H9 (cell line): ENCODE measurements around the gene LMTK2. TPM values are rescaled to one million over a fixed set of nuclear protein-coding genes. Genes with fewer than 3 reads are reported as not detected.

ENCODE experiments used
- DNase-seq: peaks from one replicate; pipeline ENCODE4 v3.0.0-alpha.2; 2017
- H2AFZ ChIP-seq: one replicate; pipeline ENCODE4 v1.6.1; 2013; ENCODE audit warnings: mild to moderate bottlenecking, low read length, control low read depth, moderate library complexity
- H2AK5ac ChIP-seq: 2 replicates; pipeline ENCODE4 v1.6.1; 2013; ENCODE audit warnings: low read length, control low read depth, mixed read lengths; ENCODE audit not compliant: insufficient read length
- H2BK120ac ChIP-seq: one replicate; pipeline ENCODE4 v1.6.1; 2013; ENCODE audit warnings: low read depth, mild to moderate bottlenecking, low read length, control low read depth, inconsistent platforms; ENCODE audit not compliant: poor library complexity, severe bottlenecking
- H2BK12ac ChIP-seq: 2 replicates; pipeline ENCODE4 v1.6.1; 2013; ENCODE audit warnings: low read length, control low read depth, mixed read lengths, low read depth; ENCODE audit not compliant: insufficient read length
- H2BK15ac ChIP-seq: 2 replicates; pipeline ENCODE4 v1.6.1; 2013; ENCODE audit warnings: low read depth, low read length, control low read depth
- H2BK20ac ChIP-seq: one replicate; pipeline ENCODE4 v1.6.1; 2013; ENCODE audit warnings: low read depth, mild to moderate bottlenecking, low read length, control low read depth, inconsistent platforms; ENCODE audit not compliant: poor library complexity, severe bottlenecking
- H2BK5ac ChIP-seq: 2 replicates; pipeline ENCODE4 v1.6.1; 2013; ENCODE audit warnings: low read length, control low read depth, mixed read lengths; ENCODE audit not compliant: insufficient read length
- H3K14ac ChIP-seq: 2 replicates; pipeline ENCODE4 v1.6.1; 2013; ENCODE audit warnings: low read length, control low read depth; ENCODE audit not compliant: insufficient read depth
- H3K18ac ChIP-seq: 2 replicates; pipeline ENCODE4 v1.6.1; 2013; ENCODE audit warnings: low read depth, mild to moderate bottlenecking, mixed read lengths, low read length, control low read depth; ENCODE audit not compliant: insufficient read length
- H3K23ac ChIP-seq: 2 replicates; pipeline ENCODE4 v1.6.1; 2013; ENCODE audit warnings: low read length, control low read depth, mixed read lengths, low read depth; ENCODE audit not compliant: insufficient read length
- H3K23me2 ChIP-seq: 2 replicates; pipeline ENCODE4 v1.6.1; 2013; ENCODE audit warnings: low read depth, mild to moderate bottlenecking, mixed read lengths, low read length, control low read depth; ENCODE audit not compliant: insufficient read length, poor library complexity, severe bottlenecking
- H3K27ac ChIP-seq: 2 replicates; pipeline ENCODE4 v1.5.1; 2013; ENCODE audit warnings: low read length, control low read depth, mixed read lengths, low read depth; ENCODE audit not compliant: insufficient read length
- H3K27me3 ChIP-seq: 2 replicates; pipeline ENCODE4 v1.6.1; 2013; ENCODE audit warnings: low read length, control low read depth, inconsistent platforms; ENCODE audit not compliant: insufficient read depth
- H3K4ac ChIP-seq: 2 replicates; pipeline ENCODE4 v1.6.1; 2013; ENCODE audit warnings: low read depth, mild to moderate bottlenecking, control low read depth, inconsistent platforms, low read length, moderate library complexity
- H3K4me1 ChIP-seq: 2 replicates; pipeline ENCODE4 v1.6.1; 2013; ENCODE audit warnings: low read length, control low read depth, inconsistent platforms; ENCODE audit not compliant: insufficient read depth
- H3K4me2 ChIP-seq: 2 replicates; pipeline ENCODE4 v1.6.1; 2013; ENCODE audit warnings: low read length, control low read depth, mixed read lengths; ENCODE audit not compliant: insufficient read length, insufficient read depth
- H3K56ac ChIP-seq: 2 replicates; pipeline ENCODE4 v1.6.1; 2013; ENCODE audit warnings: low read depth, mild to moderate bottlenecking, mixed read lengths, low read length, control low read depth; ENCODE audit not compliant: insufficient read length
- H3K79me1 ChIP-seq: 2 replicates; pipeline ENCODE4 v1.6.1; 2013; ENCODE audit warnings: low read depth, mild to moderate bottlenecking, moderate library complexity, low read length, control low read depth, inconsistent platforms; ENCODE audit not compliant: insufficient read depth, poor library complexity, severe bottlenecking
- H3K79me2 ChIP-seq: 2 replicates; pipeline ENCODE4 v1.6.1; 2013; ENCODE audit warnings: low read length, control low read depth, inconsistent platforms; ENCODE audit not compliant: insufficient read depth
- H3K9ac ChIP-seq: 2 replicates; pipeline ENCODE4 v1.6.1; 2013; ENCODE audit warnings: low read length, control low read depth, mixed read lengths; ENCODE audit not compliant: insufficient read length; ENCODE audit errors: extremely low read depth
- H3K9me3 ChIP-seq: one replicate; pipeline ENCODE4 v1.6.1; 2013; ENCODE audit warnings: low read depth, low read length, inconsistent platforms; ENCODE audit not compliant: control insufficient read depth
- H3T11ph ChIP-seq: one replicate; pipeline ENCODE4 v1.6.1; 2013; ENCODE audit warnings: mild to moderate bottlenecking, low read length, control low read depth, inconsistent platforms
- H4K20me1 ChIP-seq: one replicate; pipeline ENCODE4 v1.6.1; 2013; ENCODE audit not compliant: control insufficient read depth, insufficient read length, insufficient read depth
- H4K5ac ChIP-seq: 2 replicates; pipeline ENCODE4 v1.6.1; 2013; ENCODE audit warnings: low read depth, mild to moderate bottlenecking, mixed read lengths, low read length, control low read depth; ENCODE audit not compliant: insufficient read length
- H4K8ac ChIP-seq: replicated peaks from 2 replicates; pipeline ENCODE4 v1.6.1; 2013; ENCODE audit warnings: low read length, control low read depth, mixed read lengths, low read depth; ENCODE audit not compliant: insufficient read length
- H4K91ac ChIP-seq: 2 replicates; pipeline ENCODE4 v1.6.1; 2013; ENCODE audit warnings: low read depth, mild to moderate bottlenecking, moderate library complexity, mixed read lengths, low read length, control low read depth; ENCODE audit not compliant: insufficient read length
- H3K27ac Mint-ChIP-seq, 3 experiments: 2 replicates in 2 of 3; 3 replicates in 1 of 3; pipeline ENCODE4 v1.8.0; 2020 to 2021; ENCODE audit warnings: mixed read lengths in 3 of 3, mild to moderate bottlenecking in 1 of 3, moderate library complexity in 1 of 3
- H3K27me3 Mint-ChIP-seq: 2 replicates; pipeline ENCODE4 v1.8.0; 2021; ENCODE audit warnings: low read depth, mild to moderate bottlenecking, moderate library complexity, mixed read lengths
- H3K36me3 Mint-ChIP-seq, 3 experiments: 2 replicates in 2 of 3; 3 replicates in 1 of 3; pipeline ENCODE4 v1.8.0; 2020 to 2021; ENCODE audit warnings: low read depth in 3 of 3, mixed read lengths in 3 of 3; ENCODE audit not compliant: insufficient read depth in 1 of 3
- H3K4me1 Mint-ChIP-seq, 2 experiments: 2 replicates each; pipeline ENCODE4 v1.8.0; 2020; ENCODE audit warnings: mixed read lengths in 2 of 2
- H3K4me3 Mint-ChIP-seq, 2 experiments: 2 replicates in 1 of 2; 3 replicates in 1 of 2; pipeline ENCODE4 v1.8.0; 2020 to 2021; ENCODE audit warnings: mild to moderate bottlenecking in 2 of 2, mixed read lengths in 2 of 2, moderate library complexity in 1 of 2
- H3K9me3 Mint-ChIP-seq, 2 experiments: 2 replicates in 1 of 2; 3 replicates in 1 of 2; pipeline ENCODE4 v1.8.0; 2020; ENCODE audit warnings: mild to moderate bottlenecking in 2 of 2, mixed read lengths in 2 of 2, moderate library complexity in 1 of 2
- CTCF ChIP-seq: fragments of 200-600 bp; sonication (generic); conservative IDR thresholded peaks from 3 replicates; pipeline ENCODE4 v1.8.0; 2021; ENCODE audit warnings: antibody characterized with exemption, mild to moderate bottlenecking
- WGBS: extraction: QIAGEN DNeasy Blood & Tissue Kit; methylation state at CpG from one replicate; pipeline ENCODE4 v1.1.7; 2013; ENCODE audit warnings: missing lambda C conversion rate, low lambda C conversion rate, mixed read lengths; ENCODE audit not compliant: insufficient read length; ENCODE audit errors: extremely low coverage; 5-methylcytosine and 5-hydroxymethylcytosine counted together
- total RNA-seq: library from RNA; stranded (reverse); gene quantifications from 2 replicates; pipeline ENCODE4 v1.2.1, GENCODE V29; 2021

The LMTK2 gene
- total RNA-seq, 1 experiment from 2014 or later, result 24.9 TPM

DNA sequence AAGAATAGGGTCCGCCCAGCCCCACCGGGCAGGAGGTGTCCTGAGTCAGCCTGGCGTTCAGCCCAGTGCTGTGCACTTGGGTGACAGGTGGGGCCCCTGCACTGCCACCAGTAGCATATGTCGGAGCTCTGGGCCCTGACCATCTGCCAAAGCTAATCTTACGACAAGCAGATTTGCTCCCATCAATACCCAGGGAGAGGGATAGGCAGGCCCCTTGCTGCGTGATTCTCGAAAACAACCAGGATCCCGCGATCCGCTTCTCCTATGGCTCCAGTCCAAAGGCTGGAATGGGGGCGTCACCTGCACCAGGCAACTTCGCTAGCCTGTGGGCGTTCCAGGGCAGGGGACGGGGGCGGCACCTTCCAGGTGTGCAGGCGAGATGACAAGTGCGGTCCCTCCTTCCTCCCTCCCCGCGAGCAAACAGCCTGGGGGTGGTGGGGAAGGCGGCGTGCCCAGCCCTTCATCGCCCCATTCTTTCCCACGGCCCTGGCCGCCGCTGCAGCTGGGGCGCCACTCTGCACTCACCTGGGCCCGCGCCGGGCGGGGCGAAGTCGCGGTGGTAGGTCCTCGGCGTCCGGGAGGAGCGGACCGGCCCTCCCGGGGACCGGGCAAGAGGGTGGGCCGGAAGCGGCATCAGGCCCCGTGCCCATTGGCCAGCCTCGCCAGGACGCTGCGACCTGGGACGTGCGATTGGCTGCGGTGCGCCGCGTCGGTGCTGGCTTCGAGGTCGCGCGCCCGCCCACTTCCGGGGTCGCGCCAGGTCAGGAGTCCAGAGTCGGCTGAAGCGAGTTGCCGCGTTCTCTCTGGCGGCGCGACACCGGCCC, 145.2 kb downstream of the LMTK2 start, which contains the start of gene TECPR1:
Gene TECPR1, minus strand, starts transcription at position 632 of the 824 bp plus-strand sequence. CDS start 6,086 bp downstream, outside the sequence.
- Histone ChIP-seq H4K8ac (no peak within 1 kb of the TSS), H2BK15ac (no peak within 1 kb of the TSS), H4K20me1 (no peaks in the 10 kb centered on the region), H3K4ac (no peak within 1 kb of the TSS), H4K91ac (no peak within 1 kb of the TSS), H3T11ph (no peak within 1 kb of the TSS), H2BK20ac (no peak within 1 kb of the TSS), H4K5ac (no peak within 1 kb of the TSS), H2AK5ac (no peak within 1 kb of the TSS), H2BK12ac (no peak within 1 kb of the TSS), H2BK120ac (no peak within 1 kb of the TSS), H2AFZ (no peak within 1 kb of the TSS), H3K18ac (no peak within 1 kb of the TSS), H3K9ac (peak within 1 kb of the TSS; percentile 5), H3K79me2 (no peaks in the 10 kb centered on the region), H3K14ac (no peak within 1 kb of the TSS), H3K4me1 (no peaks in the 10 kb centered on the region), H3K79me1 (no peaks in the 10 kb centered on the region), H3K23me2 (peaks cover 6% of the 10 kb centered on the region), H2BK5ac (no peak within 1 kb of the TSS), H3K27me3 (no peaks in the 10 kb centered on the region), H3K27ac (no peak within 1 kb of the TSS), H3K4me2 (peak within 1 kb of the TSS; percentile 65), H3K56ac (no peak within 1 kb of the TSS), H3K23ac (no peak within 1 kb of the TSS), H3K9me3 (no peaks in the 10 kb centered on the region)
- peak within 1 kb of the TSS in 1 of 3 experiments; percentile 85; a peak in 2 of 7 replicates for H3K27ac Mint-ChIP-seq
- H3K36me3 Mint-ChIP-seq, result peaks cover 0 to 2% (median 2%) of the 10 kb centered on the region in 3 experiments; a peak in 3 of 7 replicates
- peak; percentile 96 for DNase-seq
- no peak for TF ChIP-seq CTCF
- H3K27me3 Mint-ChIP-seq, result no peaks in the 10 kb centered on the region
- H3K9me3 Mint-ChIP-seq, result no peaks in the 10 kb centered on the region
- peaks cover 14 to 19% of the 10 kb centered on the region in 2 experiments for H3K4me1 Mint-ChIP-seq
- no CpG with 5 or more reads among the region's 69 CpGs for WGBS
- H3K4me3 Mint-ChIP-seq, result peak within 1 kb of the TSS; percentile 96 to 97
